ENCODE data around the gene C8B.

Gene C8B

DNA sequence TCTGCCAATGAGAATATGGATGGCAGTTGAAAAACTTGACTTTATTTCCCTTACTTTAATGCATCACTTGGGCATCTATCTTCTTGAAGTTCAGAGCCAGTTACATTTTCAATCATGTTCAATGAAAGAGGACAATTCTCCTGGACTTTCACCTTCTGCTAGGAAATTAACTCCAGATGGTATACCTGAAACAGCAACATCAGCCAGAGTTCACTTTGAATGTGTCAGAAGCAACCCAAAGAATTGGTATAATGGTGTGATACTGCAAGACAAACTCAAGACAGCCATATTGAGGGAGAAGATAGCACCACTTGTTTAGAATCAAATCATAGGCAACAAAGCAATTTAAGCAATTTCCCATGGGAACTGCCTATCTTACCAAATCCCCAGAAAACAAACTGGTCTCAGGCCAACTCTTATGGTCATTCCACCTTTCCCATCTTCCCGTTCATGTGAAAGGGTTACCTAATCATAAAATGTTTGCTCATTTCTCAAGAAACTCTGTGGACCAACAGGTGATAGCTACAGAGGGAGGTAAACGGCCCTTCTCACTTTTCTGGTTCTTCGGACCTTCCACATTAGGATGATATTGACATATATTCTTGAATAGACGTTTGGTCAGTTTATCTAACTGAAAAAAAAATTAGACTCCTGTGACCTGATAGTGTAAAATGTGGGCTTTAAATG, 29.7 kb upstream of the C8B start:
- H3K4me3 ChIP-seq (ENCODE audit: insufficient read depth in 1 of 2, low read depth in 1 of 2, low read length in 2 of 2): no peak overlapping the region
- H3K9me3 ChIP-seq (ENCODE audit: control insufficient read depth, low read length): no peaks in the 10 kb centered on the region
- no peak overlapping the region for H3K27ac ChIP-seq (ENCODE audit: low read length, poor library complexity, severe bottlenecking)
- no peak overlapping the region for H2BK12ac ChIP-seq (ENCODE audit: low read length in 2 of 2)
- H3K9ac ChIP-seq (ENCODE audit: low read length): no peak overlapping the region
- no peak overlapping the region for H2AFZ ChIP-seq (ENCODE audit: low read depth, low read length)
- H3K27me3 ChIP-seq (ENCODE audit: control insufficient read depth in 1 of 2, insufficient read depth in 1 of 2, low read length in 2 of 2): no peaks in the 10 kb centered on the region
- no peak overlapping the region for H2BK15ac ChIP-seq (ENCODE audit: low read depth, poor library complexity, severe bottlenecking)
- H2AK5ac ChIP-seq (ENCODE audit: low read length, severe bottlenecking): no peak overlapping the region
- H2BK5ac ChIP-seq (ENCODE audit: low read depth, low read length, poor library complexity, severe bottlenecking): no peak overlapping the region
- no peak overlapping the region for H4K91ac ChIP-seq (ENCODE audit: low read length)
- H3K14ac ChIP-seq (ENCODE audit: low read length in 2 of 2): no peak overlapping the region
- H3K79me1 ChIP-seq (replicated peaks; ENCODE audit: low read length, poor library complexity, severe bottlenecking): no peaks in the 10 kb centered on the region
- no peaks in the 10 kb centered on the region for H3K36me3 ChIP-seq (ENCODE audit: control insufficient read depth in 1 of 2, insufficient read depth in 2 of 2, low read depth in 1 of 2, low read length in 2 of 2)
- H3K4me2 ChIP-seq (ENCODE audit: low read length, poor library complexity, severe bottlenecking): no peak overlapping the region
- H2BK120ac ChIP-seq (ENCODE audit: low read depth, low read length): no peak overlapping the region
- WGBS: 40% methylated on average over 1 of the region's 4 CpGs
- H4K8ac ChIP-seq (ENCODE audit: low read length): no peak overlapping the region
- DNase-seq: no peak
- no peak overlapping the region for H3K18ac ChIP-seq (ENCODE audit: low read depth in 1 of 2, low read length in 2 of 2)
- no peak overlapping the region for H3K4ac ChIP-seq (ENCODE audit: low read depth in 1 of 2, low read length in 2 of 2)
- no peaks in the 10 kb centered on the region for H3K4me1 ChIP-seq (ENCODE audit: control insufficient read depth, insufficient read depth, low read depth, low read length)
- no peak overlapping the region for H3K23ac ChIP-seq (ENCODE audit: low read length in 2 of 2)

- H2AFZ ChIP-seq (ENCODE audit: low read depth, low read length): no peak overlapping the region
- no peak overlapping the region for H2BK120ac ChIP-seq (ENCODE audit: low read depth, low read length)
- 97% methylated on average over 5 of the region's 5 CpGs for WGBS
- H3K4me3 ChIP-seq (ENCODE audit: insufficient read depth in 1 of 2, low read depth in 1 of 2, low read length in 2 of 2): no peak overlapping the region
- H4K91ac ChIP-seq (ENCODE audit: low read length): no peak overlapping the region
- H3K27ac ChIP-seq (ENCODE audit: low read length, poor library complexity, severe bottlenecking): no peak overlapping the region
- H3K9me3 ChIP-seq (ENCODE audit: control insufficient read depth, low read length): no peaks in the 10 kb centered on the region
- H3K4me1 ChIP-seq (ENCODE audit: control insufficient read depth, insufficient read depth, low read depth, low read length): no peaks in the 10 kb centered on the region
- no peak overlapping the region for H2BK5ac ChIP-seq (ENCODE audit: low read depth, low read length, poor library complexity, severe bottlenecking)
- no peak overlapping the region for H3K4me2 ChIP-seq (ENCODE audit: low read length, poor library complexity, severe bottlenecking)
- H3K9ac ChIP-seq (ENCODE audit: low read length): no peak overlapping the region
- no peaks in the 10 kb centered on the region for H3K27me3 ChIP-seq (ENCODE audit: control insufficient read depth in 1 of 2, insufficient read depth in 1 of 2, low read length in 2 of 2)
- H2AK5ac ChIP-seq (ENCODE audit: low read length, severe bottlenecking): no peak overlapping the region
- no peaks in the 10 kb centered on the region for H3K79me1 ChIP-seq (replicated peaks; ENCODE audit: low read length, poor library complexity, severe bottlenecking)
- H2BK15ac ChIP-seq (ENCODE audit: low read depth, poor library complexity, severe bottlenecking): no peak overlapping the region
- H3K23ac ChIP-seq (ENCODE audit: low read length in 2 of 2): no peak overlapping the region
- H3K4ac ChIP-seq (ENCODE audit: low read depth in 1 of 2, low read length in 2 of 2): no peak overlapping the region
- H4K8ac ChIP-seq (ENCODE audit: low read length): no peak overlapping the region
- no peaks in the 10 kb centered on the region for H3K36me3 ChIP-seq (ENCODE audit: control insufficient read depth in 1 of 2, insufficient read depth in 2 of 2, low read depth in 1 of 2, low read length in 2 of 2)
- DNase-seq: no peak
- no peak overlapping the region for H3K18ac ChIP-seq (ENCODE audit: low read depth in 1 of 2, low read length in 2 of 2)
- H3K14ac ChIP-seq (ENCODE audit: low read length in 2 of 2): no peak overlapping the region
- H2BK12ac ChIP-seq (ENCODE audit: low read length in 2 of 2): no peak overlapping the region
Observed at GRCh38 chr1:56993475-56993874, 27.7 kb upstream of the C8B start.

- Histone ChIP-seq H2AK5ac (ENCODE audit: low read length, severe bottlenecking) (no peak overlapping the region), H3K14ac (ENCODE audit: low read length in 2 of 2) (no peak overlapping the region), H3K18ac (ENCODE audit: low read depth in 1 of 2, low read length in 2 of 2) (no peak overlapping the region), H2AFZ (ENCODE audit: low read depth, low read length) (no peak overlapping the region), H3K79me1 (replicated peaks; ENCODE audit: low read length, poor library complexity, severe bottlenecking) (no peaks in the 10 kb centered on the region), H3K9me3 (ENCODE audit: control insufficient read depth, low read length) (no peaks in the 10 kb centered on the region), H4K8ac (ENCODE audit: low read length) (no peak overlapping the region), H3K4me2 (ENCODE audit: low read length, poor library complexity, severe bottlenecking) (no peak overlapping the region), H3K23ac (ENCODE audit: low read length in 2 of 2) (no peak overlapping the region), H3K4me1 (ENCODE audit: control insufficient read depth, insufficient read depth, low read depth, low read length) (no peaks in the 10 kb centered on the region), H3K36me3 (ENCODE audit: control insufficient read depth in 1 of 2, insufficient read depth in 2 of 2, low read depth in 1 of 2, low read length in 2 of 2) (no peaks in the 10 kb centered on the region), H3K27me3 (ENCODE audit: control insufficient read depth in 1 of 2, insufficient read depth in 1 of 2, low read length in 2 of 2) (no peaks in the 10 kb centered on the region), H2BK15ac (ENCODE audit: low read depth, poor library complexity, severe bottlenecking) (no peak overlapping the region), H3K9ac (ENCODE audit: low read length) (no peak overlapping the region), H2BK12ac (ENCODE audit: low read length in 2 of 2) (no peak overlapping the region), H3K4me3 (ENCODE audit: insufficient read depth in 1 of 2, low read depth in 1 of 2, low read length in 2 of 2) (no peak overlapping the region), H2BK120ac (ENCODE audit: low read depth, low read length) (no peak overlapping the region), H4K91ac (ENCODE audit: low read length) (no peak overlapping the region), H3K4ac (ENCODE audit: low read depth in 1 of 2, low read length in 2 of 2) (no peak overlapping the region), H2BK5ac (ENCODE audit: low read depth, low read length, poor library complexity, severe bottlenecking) (no peak overlapping the region), H3K27ac (ENCODE audit: low read length, poor library complexity, severe bottlenecking) (no peak overlapping the region)
- DNase-seq: no peak
- 80% methylated on average over 14 of the region's 15 CpGs for WGBS
Observed at GRCh38 chr1:56992318-56993125, 26.7 kb upstream of the C8B start.

GRCh38 chr1:56991576-56991975, 25.8 kb upstream of the C8B start:
- Histone ChIP-seq H3K9me3 (ENCODE audit: control insufficient read depth, low read length) (no peaks in the 10 kb centered on the region), H3K9ac (ENCODE audit: low read length) (no peak overlapping the region), H3K4ac (ENCODE audit: low read depth in 1 of 2, low read length in 2 of 2) (no peak overlapping the region), H3K4me3 (ENCODE audit: insufficient read depth in 1 of 2, low read depth in 1 of 2, low read length in 2 of 2) (no peak overlapping the region), H3K14ac (ENCODE audit: low read length in 2 of 2) (no peak overlapping the region), H3K18ac (ENCODE audit: low read depth in 1 of 2, low read length in 2 of 2) (no peak overlapping the region), H4K8ac (ENCODE audit: low read length) (no peak overlapping the region), H3K4me2 (ENCODE audit: low read length, poor library complexity, severe bottlenecking) (no peak overlapping the region), H3K27ac (ENCODE audit: low read length, poor library complexity, severe bottlenecking) (no peak overlapping the region), H2BK5ac (ENCODE audit: low read depth, low read length, poor library complexity, severe bottlenecking) (no peak overlapping the region), H2BK12ac (ENCODE audit: low read length in 2 of 2) (no peak overlapping the region), H2AK5ac (ENCODE audit: low read length, severe bottlenecking) (no peak overlapping the region), H4K91ac (ENCODE audit: low read length) (no peak overlapping the region), H3K36me3 (ENCODE audit: control insufficient read depth in 1 of 2, insufficient read depth in 2 of 2, low read depth in 1 of 2, low read length in 2 of 2) (no peaks in the 10 kb centered on the region), H3K4me1 (ENCODE audit: control insufficient read depth, insufficient read depth, low read depth, low read length) (no peaks in the 10 kb centered on the region), H2BK15ac (ENCODE audit: low read depth, poor library complexity, severe bottlenecking) (no peak overlapping the region), H3K27me3 (ENCODE audit: control insufficient read depth in 1 of 2, insufficient read depth in 1 of 2, low read length in 2 of 2) (no peaks in the 10 kb centered on the region), H2BK120ac (ENCODE audit: low read depth, low read length) (no peak overlapping the region), H2AFZ (ENCODE audit: low read depth, low read length) (no peak overlapping the region), H3K23ac (ENCODE audit: low read length in 2 of 2) (no peak overlapping the region), H3K79me1 (replicated peaks; ENCODE audit: low read length, poor library complexity, severe bottlenecking) (no peaks in the 10 kb centered on the region)
- no peak for DNase-seq
- WGBS: 100% methylated on average over 2 of the region's 3 CpGs

All from mesenchymal stem cell (in vitro differentiated cells and primary cell).